ENCODE data around the gene CLCF1. TPM values are rescaled to one million over a fixed set of nuclear protein-coding genes. Genes with fewer than 3 reads are reported as not detected.

Gene CLCF1
- total and polyA plus RNA-seq, 2 donors = 2.7 to 9.2 TPM

- WGBS = 85% methylated on average over 19 of the region's 19 CpGs
- no peak overlapping the region for H3K27ac ChIP-seq (ENCODE audit: low read depth)
- DNase-seq (ENCODE audit: extremely low spot score) = no peak
- no peak overlapping the region for H3K4me3 ChIP-seq (ENCODE audit: low read depth, low read length)
- H3K4me1 ChIP-seq (ENCODE audit: insufficient read depth) = peaks cover under 1% of the 10 kb centered on the region
- peaks cover 17% of the 10 kb centered on the region for H3K36me3 ChIP-seq (ENCODE audit: insufficient read depth)
These were observed 22.3 kb upstream of the CLCF1 start for GRCh38 chr11:67395555-67396258.

GRCh38 chr11:67393990-67394389 is 20.6 kb upstream of the CLCF1 start:
- H3K4me3 ChIP-seq (ENCODE audit: low read depth, low read length) = no peak overlapping the region
- peaks cover 12% of the 10 kb centered on the region for H3K36me3 ChIP-seq (ENCODE audit: insufficient read depth)
- WGBS = 85% methylated on average over 5 of the region's 5 CpGs
- no peak for DNase-seq (ENCODE audit: extremely low spot score)
- H3K4me1 ChIP-seq (ENCODE audit: insufficient read depth) = peaks cover 2% of the 10 kb centered on the region
- H3K27ac ChIP-seq (ENCODE audit: low read depth) = no peak overlapping the region

DNA sequence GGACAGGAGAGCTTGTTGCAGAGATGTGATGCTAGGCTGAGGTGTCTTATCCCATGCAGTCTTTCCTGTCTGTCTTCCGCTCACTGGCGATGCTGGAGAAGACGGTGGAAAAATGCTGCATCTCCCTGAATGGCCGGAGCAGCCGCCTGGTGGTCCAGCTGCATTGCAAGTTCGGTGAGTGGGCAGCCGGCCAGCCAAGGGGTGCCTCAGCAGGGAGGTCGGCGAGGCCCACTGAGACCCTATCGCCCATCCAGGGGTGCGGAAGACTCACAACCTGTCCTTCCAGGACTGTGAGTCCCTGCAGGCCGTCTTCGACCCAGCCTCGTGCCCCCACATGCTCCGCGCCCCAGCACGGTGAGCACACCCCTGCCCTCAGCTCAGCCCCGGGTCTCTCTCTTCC is 20.0 kb upstream of the CLCF1 start:
- H3K27ac ChIP-seq (ENCODE audit: low read depth) = no peak overlapping the region
- H3K4me1 ChIP-seq (ENCODE audit: insufficient read depth) = peaks cover 2% of the 10 kb centered on the region
- 93% methylated on average over 18 of the region's 18 CpGs for WGBS
- H3K36me3 ChIP-seq (ENCODE audit: insufficient read depth) = peaks cover 10% of the 10 kb centered on the region
- DNase-seq (ENCODE audit: extremely low spot score) = no peak
- H3K4me3 ChIP-seq (ENCODE audit: low read depth, low read length) = no peak overlapping the region

DNA sequence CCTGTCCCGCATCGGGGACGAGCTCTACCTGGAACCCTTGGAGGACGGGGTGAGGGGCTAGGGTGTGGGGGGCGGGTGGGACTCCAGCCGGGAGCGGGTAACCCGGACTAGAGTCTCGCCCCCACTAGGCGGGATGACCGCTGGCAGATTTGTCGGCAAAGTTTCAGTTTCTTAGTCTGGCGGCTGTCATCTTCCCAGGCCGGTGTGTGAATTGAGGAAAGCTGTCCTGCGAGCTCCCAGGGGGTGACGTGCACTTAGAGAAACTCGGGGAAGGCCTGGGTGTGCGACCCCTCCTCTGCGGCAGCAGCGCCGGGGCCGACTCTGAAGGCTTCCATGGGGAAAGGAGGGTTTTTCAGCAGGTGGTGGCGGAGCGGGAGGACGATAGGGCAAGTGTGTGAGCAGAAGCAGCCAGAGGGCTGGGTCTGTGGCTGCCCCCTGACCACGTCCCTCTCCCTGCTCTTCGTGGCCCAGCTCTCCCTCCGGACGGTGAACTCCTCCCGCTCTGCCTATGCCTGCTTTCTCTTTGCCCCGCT is 18.9 kb upstream of the CLCF1 start:
- Histone ChIP-seq H3K4me1 (ENCODE audit: insufficient read depth) (peaks cover 2% of the 10 kb centered on the region), H3K36me3 (ENCODE audit: insufficient read depth) (no peaks in the 10 kb centered on the region), H3K27ac (ENCODE audit: low read depth) (no peak overlapping the region), H3K4me3 (ENCODE audit: low read depth, low read length) (peak overlapping the region; percentile 68)
- DNase-seq (ENCODE audit: extremely low spot score) = no peak
- WGBS = 10% methylated on average over 31 of the region's 31 CpGs

- peaks cover 2% of the 10 kb centered on the region for H3K4me1 ChIP-seq (ENCODE audit: insufficient read depth)
- H3K27ac ChIP-seq (ENCODE audit: low read depth) = peak within 1 kb of the TSS; percentile 66
- under 1% methylated on average over 75 of the region's 75 CpGs for WGBS
- no peaks in the 10 kb centered on the region for H3K36me3 ChIP-seq (ENCODE audit: insufficient read depth)
- H3K4me3 ChIP-seq (ENCODE audit: low read depth, low read length) = peak within 1 kb of the TSS; percentile 68
- peak; percentile 78 for DNase-seq (ENCODE audit: extremely low spot score)
These were observed 18.1 kb upstream of the CLCF1 start, which contains the start of gene RAD9A for GRCh38 chr11:67391304-67392182. Gene RAD9A, plus strand, starts transcription at chr11:67391986. Its CDS starts 59 bp downstream, at chr11:67392045.

DNA sequence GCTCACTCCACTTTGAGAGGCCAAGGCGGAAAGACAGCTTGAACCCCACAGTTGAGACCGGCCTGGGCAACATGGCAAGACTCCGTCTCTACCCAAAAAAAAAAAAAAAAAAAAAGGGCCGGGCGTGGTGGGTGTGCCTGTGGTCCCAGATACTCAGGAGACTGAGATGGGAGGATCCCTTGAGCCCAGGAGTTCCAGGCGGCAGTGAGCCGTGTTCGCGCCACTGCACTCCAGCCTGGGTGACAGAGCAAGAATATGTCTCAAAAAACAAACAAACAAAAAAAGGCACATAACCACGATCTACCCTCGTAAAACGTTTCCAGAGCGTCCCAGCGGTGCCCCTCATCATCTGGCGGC is 17.5 kb upstream of the CLCF1 start:
- no peaks in the 10 kb centered on the region for H3K36me3 ChIP-seq (ENCODE audit: insufficient read depth)
- DNase-seq (ENCODE audit: extremely low spot score) = no peak
- H3K4me3 ChIP-seq (ENCODE audit: low read depth, low read length) = peak overlapping the region; percentile 68
- peaks cover 2% of the 10 kb centered on the region for H3K4me1 ChIP-seq (ENCODE audit: insufficient read depth)
- no peak overlapping the region for H3K27ac ChIP-seq (ENCODE audit: low read depth)
- WGBS = 11% methylated on average over 15 of the region's 15 CpGs

GRCh38 chr11:67389477-67389876 is 16.1 kb upstream of the CLCF1 start:
- no peak for DNase-seq (ENCODE audit: extremely low spot score)
- Histone ChIP-seq H3K36me3 (ENCODE audit: insufficient read depth) (no peaks in the 10 kb centered on the region), H3K4me3 (ENCODE audit: low read depth, low read length) (no peak overlapping the region), H3K4me1 (ENCODE audit: insufficient read depth) (peaks cover 2% of the 10 kb centered on the region), H3K27ac (ENCODE audit: low read depth) (no peak overlapping the region)
- WGBS = 66% methylated on average over 6 of the region's 6 CpGs

DNA sequence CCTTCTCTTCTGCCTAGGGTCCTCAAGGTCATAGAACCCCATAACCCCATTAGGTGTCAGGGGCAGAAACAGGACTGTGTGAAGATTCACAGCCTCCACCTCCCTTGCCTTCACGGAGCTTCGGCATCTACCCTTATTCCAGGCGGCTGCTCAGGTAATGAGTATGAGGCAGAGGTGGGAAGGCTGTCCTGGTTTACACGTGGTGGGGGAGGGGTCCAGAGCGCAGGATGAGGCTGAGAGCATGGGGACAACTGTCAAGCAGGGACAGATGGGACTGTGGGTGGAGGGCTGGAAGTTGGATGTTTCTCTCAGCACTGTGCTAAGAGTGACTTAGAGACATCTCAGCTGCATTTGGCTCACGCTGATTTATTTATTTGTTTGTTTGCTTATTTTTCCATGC is 14.1 kb upstream of the CLCF1 start:
- Histone ChIP-seq H3K4me3 (ENCODE audit: low read depth, low read length) (no peak overlapping the region), H3K36me3 (ENCODE audit: insufficient read depth) (no peaks in the 10 kb centered on the region), H3K4me1 (ENCODE audit: insufficient read depth) (peaks cover 2% of the 10 kb centered on the region), H3K27ac (ENCODE audit: low read depth) (no peak overlapping the region)
- 45% methylated on average over 6 of the region's 6 CpGs for WGBS
- no peak for DNase-seq (ENCODE audit: extremely low spot score)

GRCh38 chr11:67387069-67387468 is 13.7 kb upstream of the CLCF1 start:
- H3K4me1 ChIP-seq (ENCODE audit: insufficient read depth) = peaks cover 2% of the 10 kb centered on the region
- no peak for DNase-seq (ENCODE audit: extremely low spot score)
- WGBS = 24% methylated on average over 9 of the region's 9 CpGs
- no peaks in the 10 kb centered on the region for H3K36me3 ChIP-seq (ENCODE audit: insufficient read depth)
- H3K4me3 ChIP-seq (ENCODE audit: low read depth, low read length) = no peak overlapping the region
- H3K27ac ChIP-seq (ENCODE audit: low read depth) = no peak overlapping the region

DNA sequence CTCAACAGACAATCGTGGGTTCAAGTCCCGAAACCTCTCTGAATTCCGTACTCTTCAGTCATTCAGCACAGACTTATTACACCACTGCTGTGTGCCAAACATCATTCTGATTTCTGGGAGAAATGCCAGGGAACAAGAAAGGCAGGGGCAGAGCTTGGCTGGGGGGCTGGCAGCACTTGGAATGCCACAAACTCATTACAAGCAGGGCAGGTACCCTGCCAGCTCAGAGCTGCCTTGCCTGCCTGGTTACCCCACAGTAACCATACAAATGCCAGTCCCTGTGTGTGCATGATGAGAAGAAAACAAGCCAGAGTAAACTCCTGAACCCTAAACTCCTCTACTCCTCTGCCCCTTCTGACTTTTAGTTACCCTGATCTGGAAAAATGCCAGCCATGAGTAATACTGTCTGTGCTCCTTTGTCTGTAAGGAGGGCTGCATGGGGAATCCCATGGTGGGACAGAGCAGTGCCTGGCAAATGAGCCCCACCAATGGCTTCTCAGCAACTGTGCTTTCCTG is 11.5 kb upstream of the CLCF1 start:
- Histone ChIP-seq H3K27ac (ENCODE audit: low read depth) (no peak overlapping the region), H3K36me3 (ENCODE audit: insufficient read depth) (no peaks in the 10 kb centered on the region), H3K4me1 (ENCODE audit: insufficient read depth) (no peaks in the 10 kb centered on the region), H3K4me3 (ENCODE audit: low read depth, low read length) (no peak overlapping the region)
- DNase-seq (ENCODE audit: extremely low spot score) = no peak
- 69% methylated on average over 3 of the region's 3 CpGs for WGBS

- 43% methylated on average over 16 of the region's 16 CpGs for WGBS
- no peak for DNase-seq (ENCODE audit: extremely low spot score)
- H3K4me1 ChIP-seq (ENCODE audit: insufficient read depth) = no peaks in the 10 kb centered on the region
- no peak overlapping the region for H3K27ac ChIP-seq (ENCODE audit: low read depth)
- H3K36me3 ChIP-seq (ENCODE audit: insufficient read depth) = no peaks in the 10 kb centered on the region
- no peak overlapping the region for H3K4me3 ChIP-seq (ENCODE audit: low read depth, low read length)
These were observed 9.1 kb upstream of the CLCF1 start for GRCh38 chr11:67382276-67383136.

DNA sequence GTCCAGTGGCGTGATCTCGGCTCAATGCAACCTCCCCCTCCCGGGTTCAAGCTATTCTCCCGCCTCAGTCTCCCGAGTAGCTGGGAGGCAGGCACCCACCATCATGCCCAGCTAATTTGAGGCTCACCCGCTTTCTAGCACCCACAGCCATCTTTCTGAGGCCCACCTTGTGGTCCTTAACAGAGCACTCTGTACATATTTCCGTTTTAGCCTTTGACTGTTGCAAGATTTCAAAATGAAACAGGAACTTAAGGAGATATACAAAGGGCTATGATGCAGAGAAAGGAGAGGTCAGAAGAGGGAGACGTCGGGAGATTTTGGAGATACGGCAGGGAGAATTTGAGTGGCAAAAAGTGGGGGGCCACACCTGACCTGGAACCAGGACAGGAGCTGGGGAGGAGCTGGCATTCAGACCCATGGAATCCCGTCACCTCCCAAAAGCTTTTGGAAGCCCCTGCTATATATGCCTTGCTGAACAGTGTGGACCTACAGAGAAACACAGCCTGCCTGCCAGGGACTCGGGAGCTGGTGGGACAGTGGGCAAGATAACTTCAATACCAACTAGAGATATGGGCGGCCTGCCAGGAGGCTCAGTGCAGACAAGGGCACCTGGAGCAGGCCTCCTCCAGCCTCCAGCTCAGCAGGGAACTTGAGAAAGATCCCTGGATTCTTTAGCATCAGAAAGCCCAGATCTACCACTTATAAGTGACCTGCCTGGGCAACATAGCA is 8.0 kb upstream of the CLCF1 start:
- 79% methylated on average over 13 of the region's 13 CpGs for WGBS
- Histone ChIP-seq H3K27ac (ENCODE audit: low read depth) (no peak overlapping the region), H3K4me1 (ENCODE audit: insufficient read depth) (no peaks in the 10 kb centered on the region), H3K4me3 (ENCODE audit: low read depth, low read length) (no peak overlapping the region), H3K36me3 (ENCODE audit: insufficient read depth) (no peaks in the 10 kb centered on the region)
- no peak for DNase-seq (ENCODE audit: extremely low spot score)

All from urinary bladder (tissue), 4 donors.